HG03378 (cell line): ENCODE measurements around the gene CLHC1.
"Not testable (repeated sequence)": the region's sequence is repeated elsewhere in the genome, so short reads cannot be mapped to it uniquely, and the experiment has no call there.

Experiments
- ATAC-seq: cut with Tn5 transposase; IDR thresholded peaks from one replicate; pipeline ENCODE4 v1.9.1; 2021; ENCODE audit warnings: mild to moderate bottlenecking, moderate library complexity; ENCODE audit not compliant: unreplicated experiment

The CLHC1 gene

GRCh38 chr2:55232084-55232862, at the start of gene CLHC1, which contains the start of gene RPS27A:
TSS of gene CLHC1 (minus strand) at chr2:55232293. CDS start at chr2:55222411, 9,882 bp downstream.
TSS of gene RPS27A (plus strand) at chr2:55232688. CDS start at chr2:55232825, 137 bp downstream.
- ATAC-seq: peak; percentile 91

GRCh38 chr2:55280851-55281546, 48.9 kb upstream of the CLHC1 start:
- not testable (repeated sequence) for ATAC-seq

GRCh38 chr2:55279859-55280424, 47.8 kb upstream of the CLHC1 start:
- not testable (repeated sequence) for ATAC-seq

GRCh38 chr2:55279214-55279835, 47.2 kb upstream of the CLHC1 start:
- ATAC-seq: not testable (repeated sequence)

- ATAC-seq: no peak
Measured at GRCh38 chr2:55277310-55277709, 45.2 kb upstream of the CLHC1 start.

GRCh38 chr2:55274346-55274745, 42.3 kb upstream of the CLHC1 start:
- not testable (repeated sequence) for ATAC-seq

- no peak for ATAC-seq
Measured at GRCh38 chr2:55269645-55269990, 37.5 kb upstream of the CLHC1 start.

- ATAC-seq: peak; percentile 93
Measured at GRCh38 chr2:55268907-55269644, 37.0 kb upstream of the CLHC1 start, which contains the start of gene MTIF2. TSS of gene MTIF2 (minus strand) at chr2:55269231. CDS start at chr2:55263858, 5,373 bp downstream.

GRCh38 chr2:55268288-55268906, 36.3 kb upstream of the CLHC1 start:
- ATAC-seq: no peak

- ATAC-seq: not testable (repeated sequence)
Measured at GRCh38 chr2:55259586-55259985, 27.5 kb upstream of the CLHC1 start.

- ATAC-seq: no peak
Measured at GRCh38 chr2:55252832-55253231, 20.7 kb upstream of the CLHC1 start.

GRCh38 chr2:55247025-55247424, 14.9 kb upstream of the CLHC1 start:
- no peak for ATAC-seq

- ATAC-seq: no peak
Measured at GRCh38 chr2:55245411-55245810, 13.3 kb upstream of the CLHC1 start.

GRCh38 chr2:55242617-55243016, 10.5 kb upstream of the CLHC1 start:
- no peak for ATAC-seq

- not testable (repeated sequence) for ATAC-seq
Measured at GRCh38 chr2:55241582-55241981, 9.5 kb upstream of the CLHC1 start.

GRCh38 chr2:55239656-55240222, 7.6 kb upstream of the CLHC1 start:
- ATAC-seq: no peak

- ATAC-seq: no peak
Measured at GRCh38 chr2:55236992-55237543, 5.0 kb upstream of the CLHC1 start.

- ATAC-seq: no peak
Measured at GRCh38 chr2:55235724-55236538, 3.8 kb upstream of the CLHC1 start.

- ATAC-seq: no peak
Measured at GRCh38 chr2:55233658-55233940, 1.5 kb upstream of the CLHC1 start.
